Ishikawa (cell line): ENCODE data around the gene VWA7.

Experiments
- EP300 ChIP-seq: IDR thresholded peaks from 2 replicates; pipeline ENCODE4 v1.6.1; 2012; ENCODE audit warnings: borderline replicate concordance
- FOXM1 ChIP-seq: IDR thresholded peaks from 2 replicates; pipeline ENCODE4 v1.6.1; 2012; ENCODE audit warnings: low read depth, borderline replicate concordance
- RAD21 ChIP-seq: IDR thresholded peaks from 2 replicates; pipeline ENCODE4 v1.6.1; 2012; ENCODE audit warnings: low read depth
- TCF12 ChIP-seq: IDR thresholded peaks from 2 replicates; pipeline ENCODE4 v1.6.1; 2012; ENCODE audit warnings: low read depth
- ZBTB7A ChIP-seq: IDR thresholded peaks from 2 replicates; pipeline ENCODE4 v1.6.1; 2012; ENCODE audit warnings: low read depth
- TF ChIP-seq, protein P1 (sequence below): IDR thresholded peaks from 2 replicates; pipeline ENCODE4 v1.6.1; 2012
- TF ChIP-seq, protein P2 (sequence below): IDR thresholded peaks from 2 replicates; pipeline ENCODE4 v1.6.1; 2012; ENCODE audit warnings: low read depth, mild to moderate bottlenecking

DNA sequence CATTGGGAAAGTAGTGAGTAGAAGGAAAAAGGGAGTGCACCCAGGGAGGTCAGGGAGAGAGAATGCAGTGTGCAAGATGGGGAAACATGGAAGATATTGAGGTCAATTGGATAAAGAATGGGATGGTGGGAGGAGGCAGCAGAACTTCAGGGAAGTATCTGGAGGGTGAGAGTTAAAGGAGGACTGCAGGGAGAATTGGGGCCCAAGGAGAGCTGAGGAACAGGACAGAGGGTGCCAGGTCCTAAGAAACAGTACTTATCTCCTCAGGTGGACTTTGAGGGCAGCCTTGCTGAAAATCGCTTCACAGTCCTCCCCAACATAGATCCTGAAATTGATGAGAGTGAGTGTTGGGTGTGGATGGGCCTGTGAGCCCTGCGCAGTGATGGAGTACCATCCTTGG is 18.8 kb downstream of the VWA7 start:
- TF ChIP-seq ZBTB7A (no peak), RAD21 (no peak), TCF12 (no peak), EP300 (no peak), FOXM1 (no peak)
- TF ChIP-seq, protein P1, sequence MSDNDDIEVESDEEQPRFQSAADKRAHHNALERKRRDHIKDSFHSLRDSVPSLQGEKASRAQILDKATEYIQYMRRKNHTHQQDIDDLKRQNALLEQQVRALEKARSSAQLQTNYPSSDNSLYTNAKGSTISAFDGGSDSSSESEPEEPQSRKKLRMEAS: no peak
- TF ChIP-seq, protein P2, sequence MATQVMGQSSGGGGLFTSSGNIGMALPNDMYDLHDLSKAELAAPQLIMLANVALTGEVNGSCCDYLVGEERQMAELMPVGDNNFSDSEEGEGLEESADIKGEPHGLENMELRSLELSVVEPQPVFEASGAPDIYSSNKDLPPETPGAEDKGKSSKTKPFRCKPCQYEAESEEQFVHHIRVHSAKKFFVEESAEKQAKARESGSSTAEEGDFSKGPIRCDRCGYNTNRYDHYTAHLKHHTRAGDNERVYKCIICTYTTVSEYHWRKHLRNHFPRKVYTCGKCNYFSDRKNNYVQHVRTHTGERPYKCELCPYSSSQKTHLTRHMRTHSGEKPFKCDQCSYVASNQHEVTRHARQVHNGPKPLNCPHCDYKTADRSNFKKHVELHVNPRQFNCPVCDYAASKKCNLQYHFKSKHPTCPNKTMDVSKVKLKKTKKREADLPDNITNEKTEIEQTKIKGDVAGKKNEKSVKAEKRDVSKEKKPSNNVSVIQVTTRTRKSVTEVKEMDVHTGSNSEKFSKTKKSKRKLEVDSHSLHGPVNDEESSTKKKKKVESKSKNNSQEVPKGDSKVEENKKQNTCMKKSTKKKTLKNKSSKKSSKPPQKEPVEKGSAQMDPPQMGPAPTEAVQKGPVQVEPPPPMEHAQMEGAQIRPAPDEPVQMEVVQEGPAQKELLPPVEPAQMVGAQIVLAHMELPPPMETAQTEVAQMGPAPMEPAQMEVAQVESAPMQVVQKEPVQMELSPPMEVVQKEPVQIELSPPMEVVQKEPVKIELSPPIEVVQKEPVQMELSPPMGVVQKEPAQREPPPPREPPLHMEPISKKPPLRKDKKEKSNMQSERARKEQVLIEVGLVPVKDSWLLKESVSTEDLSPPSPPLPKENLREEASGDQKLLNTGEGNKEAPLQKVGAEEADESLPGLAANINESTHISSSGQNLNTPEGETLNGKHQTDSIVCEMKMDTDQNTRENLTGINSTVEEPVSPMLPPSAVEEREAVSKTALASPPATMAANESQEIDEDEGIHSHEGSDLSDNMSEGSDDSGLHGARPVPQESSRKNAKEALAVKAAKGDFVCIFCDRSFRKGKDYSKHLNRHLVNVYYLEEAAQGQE: no peak
